OCI-LY1 (cell line): ENCODE results near the gene ZFYVE26.
A peak's percentile ranks its signal among the peaks of the same experiment; 100 is the strongest.

Source experiments
- H2AFZ ChIP-seq: fragments of 200-600 bp; sonication (generic), shearing (Covaris generic); 2 replicates; pipeline ENCODE4 v1.6.0; 2014; ENCODE audit warnings: antibody characterized with exemption, mild to moderate bottlenecking, low read length
- H3F3A ChIP-seq: fragments of 200-600 bp; sonication (generic), shearing (Covaris generic); 2 replicates; pipeline ENCODE4 v1.6.0; 2014; ENCODE audit warnings: mild to moderate bottlenecking, antibody characterized with exemption, low read length, moderate library complexity; ENCODE audit not compliant: insufficient read depth
- H3K27ac ChIP-seq: fragments of 200-600 bp; sonication (generic); 2 replicates; pipeline ENCODE4 v1.5.1; 2014; ENCODE audit warnings: low read length, mixed run types, mild to moderate bottlenecking, low read depth; ENCODE audit not compliant: poor library complexity, severe bottlenecking
- H3K27me3 ChIP-seq: fragments of 200-600 bp; sonication (generic); 2 replicates; pipeline ENCODE4 v1.6.0; 2014; ENCODE audit warnings: antibody characterized with exemption, mild to moderate bottlenecking, low read length, moderate library complexity; ENCODE audit not compliant: insufficient read depth
- H3K36me3 ChIP-seq: fragments of 200-600 bp; sonication (generic); 2 replicates; pipeline ENCODE4 v1.6.1; 2014; ENCODE audit warnings: mild to moderate bottlenecking, antibody characterized with exemption, low read length, moderate library complexity, mixed read lengths; ENCODE audit not compliant: insufficient read depth
- H3K4me1 ChIP-seq: fragments of 200-600 bp; sonication (generic); 2 replicates; pipeline ENCODE4 v1.5.1; 2014; ENCODE audit warnings: mild to moderate bottlenecking, low read length, moderate library complexity; ENCODE audit not compliant: insufficient read depth, severe bottlenecking
- H3K4me2 ChIP-seq: fragments of 200-600 bp; sonication (generic), shearing (Covaris generic); 2 replicates; pipeline ENCODE4 v1.6.1; 2014; ENCODE audit warnings: low read length
- H3K4me3 ChIP-seq: fragments of 200-600 bp; sonication (generic); 2 replicates; pipeline ENCODE4 v1.5.1; 2014; ENCODE audit warnings: low read length, low read depth, mild to moderate bottlenecking, mixed read lengths; ENCODE audit not compliant: poor library complexity, severe bottlenecking
- H3K79me2 ChIP-seq: fragments of 200-600 bp; shearing (Covaris generic); 2 replicates; pipeline ENCODE4 v1.6.1; 2016; ENCODE audit warnings: mixed run types, low read length, mixed read lengths; ENCODE audit not compliant: insufficient read depth
- H3K9ac ChIP-seq: fragments of 200-600 bp; sonication (generic), shearing (Covaris generic); 2 replicates; pipeline ENCODE4 v1.6.1; 2014; ENCODE audit warnings: mild to moderate bottlenecking, low read length, mixed read lengths
- H3K9me2 ChIP-seq: fragments of 200-600 bp; sonication (generic), shearing (Covaris generic); 2 replicates; pipeline ENCODE4 v1.6.1; 2014; ENCODE audit warnings: low read depth, mild to moderate bottlenecking, low read length, mixed read lengths
- H3K9me3 ChIP-seq: fragments of 200-600 bp; shearing (Covaris generic); 2 replicates; pipeline ENCODE4 v1.6.1; 2014; ENCODE audit warnings: low read length, mixed read lengths
- H4K20me1 ChIP-seq: fragments of 200-600 bp; sonication (generic), shearing (Covaris generic); 2 replicates; pipeline ENCODE4 v1.6.0; 2016; ENCODE audit warnings: mild to moderate bottlenecking, low read length; ENCODE audit not compliant: insufficient read depth
- EZH2 ChIP-seq: fragments of 200-600 bp; sonication (generic), shearing (Covaris generic); IDR thresholded peaks from 2 replicates; pipeline ENCODE4 v1.8.0; 2017; ENCODE audit warnings: borderline replicate concordance, mixed run types, mild to moderate bottlenecking, antibody characterized with exemption, low read length, moderate library complexity, mixed read lengths
- TF ChIP-seq, protein P1 (sequence below): fragments of 200-600 bp; sonication (generic), shearing (Covaris generic); IDR thresholded peaks from 2 replicates; pipeline ENCODE4 v1.5.1; 2017; ENCODE audit warnings: mild to moderate bottlenecking, antibody characterized with exemption, low read length, moderate library complexity, mixed read lengths

The ZFYVE26 gene

DNA sequence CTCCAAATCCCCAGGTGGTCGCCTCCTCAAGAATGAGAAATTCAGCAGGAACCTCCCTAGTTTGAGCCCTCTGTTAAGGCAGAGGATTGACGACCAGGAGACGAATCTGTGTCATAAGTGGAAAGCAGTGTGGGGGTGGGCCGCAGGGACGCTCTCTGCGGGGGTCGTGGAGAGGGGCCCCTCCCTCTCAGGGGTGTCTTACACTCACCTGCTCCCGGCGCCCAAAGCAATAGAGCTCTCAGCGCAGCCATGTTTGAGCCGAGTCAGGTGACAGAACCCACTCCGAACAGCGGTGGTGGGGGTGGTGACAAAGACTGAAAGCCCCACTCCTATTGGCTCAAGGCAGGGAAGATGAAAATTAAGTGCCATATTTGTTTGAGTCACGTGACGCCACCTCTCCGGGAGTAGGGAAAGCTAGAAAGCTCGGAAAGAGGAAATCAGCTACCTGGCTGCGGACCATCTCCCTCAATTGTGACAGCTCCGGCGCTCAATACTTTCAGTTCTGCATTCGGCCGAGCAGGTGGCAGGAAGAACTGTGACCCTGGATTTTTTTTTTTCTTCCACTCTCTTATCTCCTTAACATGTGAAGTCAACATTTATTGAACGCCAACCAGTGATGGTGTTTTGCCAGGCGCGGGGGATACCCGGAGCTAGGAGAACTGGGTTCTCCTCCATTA, at the start of gene ZFYVE26:
TSS of gene ZFYVE26 (minus strand) at position 265 of the 677 bp plus-strand sequence. CDS start 627 bp downstream, outside the sequence.
- H3K4me1 ChIP-seq: peaks cover 41% of the 10 kb centered on the region

DNA sequence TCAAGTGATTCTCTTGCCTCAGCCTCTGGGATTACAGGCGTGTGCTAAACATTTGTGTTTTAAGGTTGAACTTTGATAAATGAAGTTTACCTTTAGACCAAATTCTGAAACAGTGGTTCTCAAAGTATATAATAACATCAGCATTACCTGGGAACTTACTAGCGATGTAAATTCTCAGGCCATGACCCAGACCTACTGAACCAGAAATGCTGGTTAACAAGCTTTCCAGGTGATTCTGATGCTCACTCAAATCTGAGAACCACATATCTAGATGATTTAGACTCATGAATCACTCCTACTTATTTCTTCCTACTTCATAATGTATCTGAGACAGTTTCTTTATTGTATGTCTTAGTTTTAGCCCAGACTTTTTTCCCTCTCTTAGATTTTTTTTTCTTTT, 46.8 kb upstream of the ZFYVE26 start:
- H3K36me3 ChIP-seq: peaks cover 9% of the 10 kb centered on the region; the same call in 1 of the 2 replicates
- no peak overlapping the region for H3K4me3 ChIP-seq
- H3F3A ChIP-seq: no peaks in the 10 kb centered on the region
- TF ChIP-seq EZH2: no peak
- TF ChIP-seq, protein P1, sequence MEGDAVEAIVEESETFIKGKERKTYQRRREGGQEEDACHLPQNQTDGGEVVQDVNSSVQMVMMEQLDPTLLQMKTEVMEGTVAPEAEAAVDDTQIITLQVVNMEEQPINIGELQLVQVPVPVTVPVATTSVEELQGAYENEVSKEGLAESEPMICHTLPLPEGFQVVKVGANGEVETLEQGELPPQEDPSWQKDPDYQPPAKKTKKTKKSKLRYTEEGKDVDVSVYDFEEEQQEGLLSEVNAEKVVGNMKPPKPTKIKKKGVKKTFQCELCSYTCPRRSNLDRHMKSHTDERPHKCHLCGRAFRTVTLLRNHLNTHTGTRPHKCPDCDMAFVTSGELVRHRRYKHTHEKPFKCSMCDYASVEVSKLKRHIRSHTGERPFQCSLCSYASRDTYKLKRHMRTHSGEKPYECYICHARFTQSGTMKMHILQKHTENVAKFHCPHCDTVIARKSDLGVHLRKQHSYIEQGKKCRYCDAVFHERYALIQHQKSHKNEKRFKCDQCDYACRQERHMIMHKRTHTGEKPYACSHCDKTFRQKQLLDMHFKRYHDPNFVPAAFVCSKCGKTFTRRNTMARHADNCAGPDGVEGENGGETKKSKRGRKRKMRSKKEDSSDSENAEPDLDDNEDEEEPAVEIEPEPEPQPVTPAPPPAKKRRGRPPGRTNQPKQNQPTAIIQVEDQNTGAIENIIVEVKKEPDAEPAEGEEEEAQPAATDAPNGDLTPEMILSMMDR: no peak
- H2AFZ ChIP-seq: no peak overlapping the region
- no peak overlapping the region for H3K4me2 ChIP-seq
- no peaks in the 10 kb centered on the region for H3K9me3 ChIP-seq
- H3K27ac ChIP-seq: no peak overlapping the region
- no peaks in the 10 kb centered on the region for H3K27me3 ChIP-seq
- H3K4me1 ChIP-seq: no peaks in the 10 kb centered on the region
- no peaks in the 10 kb centered on the region for H3K79me2 ChIP-seq
- H3K9me2 ChIP-seq: no peaks in the 10 kb centered on the region
- no peaks in the 10 kb centered on the region for H4K20me1 ChIP-seq
- H3K9ac ChIP-seq: no peak overlapping the region

More for the DNA sequence above, at the start of gene ZFYVE26:
- H3K36me3 ChIP-seq: peaks cover 22% of the 10 kb centered on the region; the same call in 1 of the 2 replicates
- peak within 1 kb of the TSS; percentile 85 for H3K9ac ChIP-seq
- peak within 1 kb of the TSS; percentile 98 for H3K27ac ChIP-seq
- H3K9me2 ChIP-seq: no peaks in the 10 kb centered on the region
- H3K4me3 ChIP-seq: peak within 1 kb of the TSS; percentile 79
- H2AFZ ChIP-seq: peak within 1 kb of the TSS; percentile 69; the same call in 1 of the 2 replicates
- no peaks in the 10 kb centered on the region for H3K27me3 ChIP-seq
- TF ChIP-seq EZH2: no peak
- TF ChIP-seq, protein P1: no peak
- no peaks in the 10 kb centered on the region for H3K9me3 ChIP-seq
- H3F3A ChIP-seq: no peaks in the 10 kb centered on the region; the same call in 1 of the 2 replicates
- H4K20me1 ChIP-seq: no peaks in the 10 kb centered on the region
- peak within 1 kb of the TSS; percentile 81 for H3K4me2 ChIP-seq
- peaks cover 10% of the 10 kb centered on the region for H3K79me2 ChIP-seq

DNA sequence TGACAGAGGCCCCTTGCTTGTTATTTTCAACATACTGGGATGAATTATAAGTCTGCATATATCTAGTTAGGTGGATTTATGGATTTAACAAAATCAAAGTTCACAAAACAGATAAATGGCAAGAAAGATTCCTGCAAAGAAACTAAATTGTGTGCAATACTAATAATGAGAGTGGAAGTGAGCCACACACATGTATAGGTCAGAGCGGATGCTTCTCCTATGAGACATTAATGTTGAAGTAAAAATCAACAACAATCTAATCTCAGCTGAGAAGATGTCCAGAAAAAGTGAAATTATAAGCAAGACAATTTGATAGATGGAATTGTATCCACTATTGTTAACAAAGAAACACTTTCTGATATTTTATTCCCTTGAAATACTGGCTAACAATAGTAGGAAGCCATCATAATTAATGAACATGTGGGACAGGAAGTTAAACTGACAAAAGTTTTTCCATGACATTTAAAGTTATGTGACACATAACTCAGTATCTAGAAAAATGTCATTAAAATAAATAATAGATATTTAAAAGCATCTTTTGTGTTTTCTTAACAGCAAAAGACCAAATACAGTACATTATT, 42.9 kb upstream of the ZFYVE26 start:
- Histone ChIP-seq H3K36me3 (no peaks in the 10 kb centered on the region), H3K9me3 (no peaks in the 10 kb centered on the region), H3K4me3 (no peak overlapping the region), H3K9ac (no peak overlapping the region), H3K27me3 (no peaks in the 10 kb centered on the region), H2AFZ (no peak overlapping the region), H3K9me2 (no peaks in the 10 kb centered on the region), H3K79me2 (no peaks in the 10 kb centered on the region), H4K20me1 (no peaks in the 10 kb centered on the region), H3K27ac (no peak overlapping the region), H3F3A (no peaks in the 10 kb centered on the region), H3K4me2 (no peak overlapping the region), H3K4me1 (no peaks in the 10 kb centered on the region)
- no peak for TF ChIP-seq EZH2
- TF ChIP-seq, protein P1: no peak
